ENCODE results near the gene IRF8.
"Not testable (repeated sequence)": the region's sequence is repeated elsewhere in the genome, so short reads cannot be mapped to it uniquely, and the experiment has no call there.

Gene IRF8

GRCh38 chr16:85898521-85899442, at the start of gene IRF8:
TSS of gene IRF8 (plus strand) at chr16:85899162. CDS start at chr16:85903016, 3,854 bp downstream.
- in situ Hi-C loops (cut with HindIII; ENCODE audit: low sequenced_read_pairs) = no loop called here

- in situ Hi-C loops (cut with HindIII; ENCODE audit: low sequenced_read_pairs) = no loop called here
These were observed 49.6 kb upstream of the IRF8 start for GRCh38 chr16:85849388-85849787.

GRCh38 chr16:85850344-85850880, 48.5 kb upstream of the IRF8 start:
- in situ Hi-C loops (cut with HindIII; ENCODE audit: low sequenced_read_pairs) = no loop called here

- in situ Hi-C loops (cut with HindIII; ENCODE audit: low sequenced_read_pairs) = no loop called here
These were observed 47.8 kb upstream of the IRF8 start for GRCh38 chr16:85851034-85851785.

- in situ Hi-C loops (cut with HindIII; ENCODE audit: low sequenced_read_pairs) = no loop called here
These were observed 45.1 kb upstream of the IRF8 start for GRCh38 chr16:85853547-85854545.

GRCh38 chr16:85854935-85855334, 44.0 kb upstream of the IRF8 start:
- in situ Hi-C loops (cut with HindIII; ENCODE audit: low sequenced_read_pairs) = no loop called here

- in situ Hi-C loops (cut with HindIII; ENCODE audit: low sequenced_read_pairs) = no loop called here
These were observed 42.9 kb upstream of the IRF8 start for GRCh38 chr16:85856079-85856478.

GRCh38 chr16:85856585-85856984, 42.4 kb upstream of the IRF8 start:
- in situ Hi-C loops (cut with HindIII; ENCODE audit: low sequenced_read_pairs) = no loop called here

GRCh38 chr16:85857406-85857805, 41.6 kb upstream of the IRF8 start:
- in situ Hi-C loops (cut with HindIII; ENCODE audit: low sequenced_read_pairs) = no loop called here

GRCh38 chr16:85858571-85858970, 40.4 kb upstream of the IRF8 start:
- in situ Hi-C loops (cut with HindIII; ENCODE audit: low sequenced_read_pairs) = not testable (repeated sequence)

- in situ Hi-C loops (cut with HindIII; ENCODE audit: low sequenced_read_pairs) = no loop called here
These were observed 39.8 kb upstream of the IRF8 start for GRCh38 chr16:85858984-85859817.

- in situ Hi-C loops (cut with HindIII; ENCODE audit: low sequenced_read_pairs) = no loop called here
These were observed 39.2 kb upstream of the IRF8 start for GRCh38 chr16:85859818-85860125.

GRCh38 chr16:85860413-85861094, 38.4 kb upstream of the IRF8 start:
- in situ Hi-C loops (cut with HindIII; ENCODE audit: low sequenced_read_pairs) = no loop called here

GRCh38 chr16:85861095-85861825, 37.7 kb upstream of the IRF8 start:
- in situ Hi-C loops (cut with HindIII; ENCODE audit: low sequenced_read_pairs) = no loop called here

GRCh38 chr16:85862476-85863383, 36.2 kb upstream of the IRF8 start:
- in situ Hi-C loops (cut with HindIII; ENCODE audit: low sequenced_read_pairs) = no loop called here

GRCh38 chr16:85863384-85863774, 35.6 kb upstream of the IRF8 start:
- in situ Hi-C loops (cut with HindIII; ENCODE audit: low sequenced_read_pairs) = no loop called here

GRCh38 chr16:85864965-85865364, 34.0 kb upstream of the IRF8 start:
- in situ Hi-C loops (cut with HindIII; ENCODE audit: low sequenced_read_pairs) = no loop called here

Measured in DLD1 (cell line).